Neural progenitor cell (in vitro differentiated cells): ENCODE data around the gene CHST8.

ENCODE experiments used
- CTCF ChIP-seq: fragments of 200-600 bp; sonication (generic); IDR thresholded peaks from 2 replicates; pipeline ENCODE4 v1.5.1; 2017; ENCODE audit warnings: antibody characterized with exemption, mild to moderate bottlenecking
- EZH2phosphoT487 ChIP-seq: fragments of 200-600 bp; sonication (generic); IDR thresholded peaks from 2 replicates; pipeline ENCODE4 v1.6.1; 2017; ENCODE audit warnings: antibody characterized with exemption

GRCh38 chr19:33630880-33631608 lies 9.3 kb downstream of the CHST8 start:
- TF ChIP-seq CTCF (no peak), EZH2phosphoT487 (no peak)
